Dendritic cell treated with granulocyte-macrophage colony-stimulating factor and Interleukin-4, amounts not matched to agents 40 ng/mL and 50 ng/mL, for 4 days (primary cell): ENCODE data around the gene SOX18.

Experiments
- H3K27ac Mint-ChIP-seq: one replicate; pipeline ENCODE4 v1.8.0; 2022; ENCODE audit warnings: mild to moderate bottlenecking, mixed read lengths
- H3K27me3 Mint-ChIP-seq: one replicate; pipeline ENCODE4 v1.8.0; 2022; ENCODE audit warnings: mild to moderate bottlenecking, mixed read lengths
- H3K36me3 Mint-ChIP-seq: one replicate; pipeline ENCODE4 v1.8.0; 2022; ENCODE audit warnings: low read depth, mixed read lengths
- H3K4me1 Mint-ChIP-seq: one replicate; pipeline ENCODE4 v1.8.0; 2022; ENCODE audit warnings: low read depth, mixed read lengths
- H3K4me3 Mint-ChIP-seq: one replicate; pipeline ENCODE4 v1.8.0; 2022; ENCODE audit warnings: mild to moderate bottlenecking, moderate library complexity, mixed read lengths
- H3K9me3 Mint-ChIP-seq: one replicate; pipeline ENCODE4 v1.8.0; 2022; ENCODE audit warnings: mixed read lengths
- intact Hi-C: fragments of 100-400 bp; cut with micrococcal nuclease; formaldehyde crosslinking; loops from one replicate; pipeline ENCODE4 v1.15.0; 2022

SOX18 gene

DNA sequence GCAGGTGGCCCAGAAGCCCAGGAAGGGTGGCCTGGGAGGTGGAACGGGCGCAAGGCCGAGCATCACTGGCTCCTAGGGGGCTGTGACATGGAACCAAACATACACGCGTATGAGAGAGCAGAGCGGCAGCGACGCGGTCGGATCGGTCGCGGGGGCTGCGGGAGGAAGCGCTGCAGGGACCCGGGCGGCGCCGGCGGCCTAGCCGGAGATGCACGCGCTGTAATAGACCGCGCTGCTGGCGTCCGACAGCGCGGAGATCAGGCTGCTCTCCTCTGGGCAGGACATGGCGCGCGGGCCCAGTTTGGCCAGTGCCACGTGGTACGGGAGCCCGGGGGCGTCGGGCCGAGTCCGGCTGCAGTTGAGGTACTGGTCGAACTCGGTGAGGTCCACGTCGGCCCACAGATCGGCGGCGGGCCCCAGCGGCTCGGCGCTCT is 1.5 kb downstream of the SOX18 start:
- peaks cover 79% of the 10 kb centered on the region for H3K27me3 Mint-ChIP-seq
- H3K4me3 Mint-ChIP-seq: no peak overlapping the region
- H3K4me1 Mint-ChIP-seq: peaks cover 20% of the 10 kb centered on the region
- H3K9me3 Mint-ChIP-seq: no peaks in the 10 kb centered on the region
- intact Hi-C loops: no loop called here
- no peaks in the 10 kb centered on the region for H3K36me3 Mint-ChIP-seq
- no peak overlapping the region for H3K27ac Mint-ChIP-seq

DNA sequence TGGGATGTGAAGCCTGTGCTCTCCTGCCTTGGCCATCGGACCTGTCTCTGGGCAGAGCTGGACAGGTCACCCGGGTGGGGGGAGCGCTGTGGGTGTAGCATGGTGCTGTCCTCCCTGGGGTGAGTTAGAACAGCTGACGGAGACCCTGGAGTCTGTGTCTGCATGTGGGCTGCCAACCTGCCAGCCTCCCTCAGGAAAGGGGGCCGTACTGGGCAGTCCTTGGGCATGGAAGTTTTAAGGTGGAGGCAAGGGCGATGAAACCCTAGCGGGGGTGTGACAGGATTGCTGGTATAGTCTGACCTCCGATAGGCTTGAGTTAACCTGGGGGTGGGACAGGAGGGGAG is 2.4 kb downstream of the SOX18 start:
- H3K4me3 Mint-ChIP-seq: no peak overlapping the region
- intact Hi-C loops: no loop called here
- peaks cover 74% of the 10 kb centered on the region for H3K27me3 Mint-ChIP-seq
- no peaks in the 10 kb centered on the region for H3K36me3 Mint-ChIP-seq
- H3K9me3 Mint-ChIP-seq: no peaks in the 10 kb centered on the region
- H3K4me1 Mint-ChIP-seq: peaks cover 23% of the 10 kb centered on the region
- no peak overlapping the region for H3K27ac Mint-ChIP-seq

DNA sequence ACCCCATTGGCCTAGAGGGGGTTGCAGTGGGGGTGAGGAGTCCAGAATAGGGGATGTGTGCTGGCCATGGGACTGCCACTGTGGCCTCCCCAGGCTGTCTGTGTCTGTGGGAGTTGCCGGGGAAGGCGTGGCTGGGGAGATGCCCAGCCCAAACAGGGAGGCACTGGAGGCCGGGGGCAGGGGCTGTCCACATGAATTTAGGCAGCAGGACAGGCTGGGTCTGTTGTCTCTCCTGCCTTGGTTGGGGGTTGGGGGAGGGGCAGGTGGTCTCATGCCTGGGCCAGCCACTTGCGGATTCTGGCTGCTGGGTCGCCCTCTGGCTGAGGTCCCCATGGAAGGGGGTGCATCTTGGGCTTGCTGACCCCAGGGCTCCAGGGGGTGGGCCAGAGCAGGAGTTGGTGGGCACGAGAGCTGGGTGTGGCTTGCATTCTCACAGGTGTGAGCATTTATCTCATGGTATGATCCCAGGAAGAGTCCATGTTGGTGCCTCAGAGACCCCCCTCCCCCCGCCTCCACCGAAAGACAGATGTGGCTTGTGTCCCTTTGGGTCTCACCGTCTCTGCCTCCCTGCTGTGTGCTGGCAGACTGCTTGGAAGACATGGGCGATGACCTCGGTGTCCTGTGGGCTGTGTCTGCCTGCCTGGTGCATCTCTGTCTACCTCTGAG is 4.0 kb downstream of the SOX18 start:
- Mint-ChIP-seq H3K27ac (no peak overlapping the region), H3K9me3 (no peaks in the 10 kb centered on the region), H3K27me3 (peaks cover 74% of the 10 kb centered on the region), H3K4me3 (no peak overlapping the region), H3K36me3 (no peaks in the 10 kb centered on the region), H3K4me1 (peaks cover 19% of the 10 kb centered on the region)
- intact Hi-C loops: no loop called here

DNA sequence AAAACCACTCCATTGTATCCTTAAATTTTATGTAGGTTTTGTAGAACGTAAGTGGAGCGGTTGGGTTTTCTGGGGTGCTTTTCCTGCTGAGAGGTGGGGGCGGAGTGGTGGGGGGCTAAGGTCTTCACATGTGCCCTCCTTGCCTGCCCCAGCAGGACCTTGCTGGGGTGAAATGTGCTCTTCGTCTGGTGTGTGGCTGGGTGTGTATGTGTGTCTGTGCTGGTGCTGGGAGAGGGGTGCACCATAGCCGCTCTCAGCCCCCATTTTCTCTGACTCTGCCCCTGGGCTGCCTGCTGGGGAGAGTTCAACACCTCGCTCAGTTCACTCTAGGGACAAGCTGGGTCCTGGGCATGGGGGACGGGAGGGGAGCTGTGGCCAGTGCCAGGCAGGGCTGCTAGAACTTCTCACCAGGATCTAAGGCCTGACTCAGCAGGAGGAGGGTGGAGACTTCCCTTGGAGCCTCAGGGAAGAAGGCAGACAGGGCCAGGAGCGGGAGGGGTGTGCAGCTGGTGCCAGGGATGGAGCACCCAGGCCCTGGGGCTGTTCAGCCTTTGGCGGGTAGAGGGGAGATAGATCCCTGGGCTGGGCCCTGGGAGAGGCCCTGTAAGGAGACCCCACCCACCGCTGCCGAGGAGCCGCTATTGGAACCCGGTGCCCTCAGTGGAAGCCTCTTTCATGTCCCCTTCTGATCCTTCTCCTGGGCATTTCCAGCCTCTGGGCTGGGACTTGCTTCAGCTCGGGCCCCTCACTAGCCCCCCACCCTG is 4.8 kb downstream of the SOX18 start:
- Mint-ChIP-seq H3K36me3 (no peaks in the 10 kb centered on the region), H3K27me3 (peaks cover 74% of the 10 kb centered on the region), H3K4me3 (no peak overlapping the region), H3K27ac (no peak overlapping the region), H3K9me3 (no peaks in the 10 kb centered on the region), H3K4me1 (peaks cover 20% of the 10 kb centered on the region)
- intact Hi-C loops: no loop called here

DNA sequence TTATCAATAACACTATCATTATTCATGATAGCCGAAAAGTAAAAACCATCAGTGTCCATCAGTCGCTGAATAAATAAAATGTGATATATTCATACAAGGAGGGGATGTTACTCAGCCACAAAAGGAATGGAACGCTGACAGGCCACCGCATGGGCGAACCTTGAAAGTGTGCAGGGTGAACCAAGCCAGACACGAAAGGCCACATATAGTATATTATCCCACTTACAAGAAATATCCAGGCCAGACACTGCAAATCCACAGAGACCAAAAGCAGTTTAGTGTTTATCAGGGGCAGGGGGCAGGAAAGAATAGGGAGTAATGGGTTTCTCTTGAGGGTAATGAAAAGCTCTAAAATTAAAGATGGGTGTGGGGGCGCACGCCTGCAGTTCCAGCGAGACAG is 5.7 kb downstream of the SOX18 start:
- intact Hi-C loops: no loop called here
- H3K27ac Mint-ChIP-seq: no peak overlapping the region
- H3K9me3 Mint-ChIP-seq: no peaks in the 10 kb centered on the region
- peaks cover 80% of the 10 kb centered on the region for H3K27me3 Mint-ChIP-seq
- H3K36me3 Mint-ChIP-seq: no peaks in the 10 kb centered on the region
- H3K4me3 Mint-ChIP-seq: no peak overlapping the region
- H3K4me1 Mint-ChIP-seq: peaks cover 27% of the 10 kb centered on the region

DNA sequence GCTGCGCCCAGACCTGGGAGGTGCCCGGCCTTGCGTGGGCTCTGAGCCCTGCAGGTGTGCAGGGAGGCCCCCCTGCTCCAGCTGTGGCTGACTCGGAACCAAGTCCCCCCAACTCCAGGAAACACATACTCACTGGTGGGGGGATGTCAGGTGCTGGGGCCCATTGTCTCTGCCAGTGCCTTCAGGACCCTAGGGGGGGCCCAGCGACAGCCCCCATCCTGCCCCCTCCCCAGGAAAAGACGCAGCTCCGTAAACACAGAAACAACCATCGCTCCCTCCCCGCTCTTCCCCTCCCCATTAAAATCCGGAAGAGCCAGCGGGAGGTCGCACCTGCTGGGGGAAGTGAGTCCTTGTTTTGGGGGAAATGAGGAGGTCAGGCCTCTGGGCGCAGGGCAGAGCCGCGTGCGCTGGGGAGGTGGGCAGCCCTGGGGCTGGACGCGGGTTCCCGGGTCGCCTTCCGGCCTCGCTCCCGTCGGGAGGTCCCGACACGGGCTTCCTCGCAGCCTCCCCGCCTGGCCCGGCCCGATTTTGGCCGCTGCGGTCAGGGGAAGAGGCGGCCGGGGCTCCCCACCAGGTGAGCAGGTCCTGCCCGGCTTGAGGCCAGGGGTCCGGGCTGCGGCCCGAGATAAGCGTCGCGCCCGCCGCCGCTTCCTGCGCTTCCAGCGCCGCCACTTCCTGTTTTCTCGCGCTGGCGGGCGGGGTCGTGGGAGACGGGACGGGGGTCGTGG is 7.2 kb downstream of the SOX18 start:
- H3K4me3 Mint-ChIP-seq: peak overlapping the region; percentile 69
- no peaks in the 10 kb centered on the region for H3K9me3 Mint-ChIP-seq
- no peaks in the 10 kb centered on the region for H3K36me3 Mint-ChIP-seq
- peaks cover 86% of the 10 kb centered on the region for H3K27me3 Mint-ChIP-seq
- intact Hi-C loops: no loop called here
- H3K4me1 Mint-ChIP-seq: peaks cover 29% of the 10 kb centered on the region
- H3K27ac Mint-ChIP-seq: no peak overlapping the region

DNA sequence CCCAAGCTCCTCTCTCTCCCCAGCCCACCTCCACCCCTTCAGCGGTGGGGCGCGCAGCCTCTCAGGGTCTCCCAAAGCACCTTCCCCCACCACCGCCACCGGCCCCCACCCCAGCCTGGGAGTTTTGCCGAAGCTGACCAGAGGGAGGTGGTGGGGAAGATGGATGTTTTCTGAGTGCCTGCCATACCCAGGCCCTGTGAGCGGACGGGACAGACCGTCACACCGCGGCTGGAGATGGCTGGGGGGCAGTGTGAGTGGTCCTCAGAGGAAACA is 7.7 kb downstream of the SOX18 start:
- Mint-ChIP-seq H3K36me3 (no peaks in the 10 kb centered on the region), H3K9me3 (no peaks in the 10 kb centered on the region), H3K4me3 (peak overlapping the region; percentile 23), H3K4me1 (peaks cover 29% of the 10 kb centered on the region), H3K27ac (no peak overlapping the region), H3K27me3 (peaks cover 86% of the 10 kb centered on the region)
- intact Hi-C loops: no loop called here

DNA sequence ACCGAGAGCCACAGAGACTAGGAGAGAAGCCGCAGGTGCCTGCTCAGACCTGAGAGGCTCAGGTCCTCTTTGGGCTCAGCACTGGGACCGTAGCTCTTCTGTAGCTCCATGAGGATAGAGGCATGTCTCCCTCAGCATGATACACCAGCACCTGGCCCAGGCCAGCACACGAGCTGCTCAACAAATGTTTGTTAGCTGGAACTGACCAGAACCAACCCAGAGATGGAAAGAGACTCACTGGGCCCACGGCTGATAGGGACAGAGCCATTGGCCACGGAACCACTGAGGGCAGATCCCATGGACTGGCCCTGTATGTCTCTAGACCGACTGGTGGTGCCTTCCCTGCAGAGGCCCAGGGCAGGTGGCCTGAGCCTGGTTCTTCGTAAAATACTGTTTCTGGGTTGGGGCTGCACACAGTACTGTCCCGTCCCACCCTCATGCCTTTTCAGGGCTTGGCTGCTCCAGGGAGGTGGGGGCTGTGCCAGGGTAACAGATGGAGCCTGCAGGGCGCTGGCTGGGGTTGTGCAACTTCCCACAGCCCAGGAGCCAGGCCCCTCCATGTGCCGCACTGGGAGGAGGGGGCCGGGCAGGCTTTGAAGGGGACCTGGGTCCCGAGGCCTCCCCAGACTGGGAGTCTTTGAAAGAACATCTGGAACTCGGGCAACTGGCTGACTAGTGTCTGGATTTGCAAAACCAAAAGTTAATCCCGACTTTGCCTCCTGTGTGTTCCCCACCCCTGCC is 8.2 kb downstream of the SOX18 start:
- Mint-ChIP-seq H3K27ac (no peak overlapping the region), H3K9me3 (no peaks in the 10 kb centered on the region), H3K4me1 (peaks cover 29% of the 10 kb centered on the region), H3K27me3 (peaks cover 86% of the 10 kb centered on the region), H3K4me3 (peak overlapping the region; percentile 23), H3K36me3 (no peaks in the 10 kb centered on the region)
- intact Hi-C loops: no loop called here

DNA sequence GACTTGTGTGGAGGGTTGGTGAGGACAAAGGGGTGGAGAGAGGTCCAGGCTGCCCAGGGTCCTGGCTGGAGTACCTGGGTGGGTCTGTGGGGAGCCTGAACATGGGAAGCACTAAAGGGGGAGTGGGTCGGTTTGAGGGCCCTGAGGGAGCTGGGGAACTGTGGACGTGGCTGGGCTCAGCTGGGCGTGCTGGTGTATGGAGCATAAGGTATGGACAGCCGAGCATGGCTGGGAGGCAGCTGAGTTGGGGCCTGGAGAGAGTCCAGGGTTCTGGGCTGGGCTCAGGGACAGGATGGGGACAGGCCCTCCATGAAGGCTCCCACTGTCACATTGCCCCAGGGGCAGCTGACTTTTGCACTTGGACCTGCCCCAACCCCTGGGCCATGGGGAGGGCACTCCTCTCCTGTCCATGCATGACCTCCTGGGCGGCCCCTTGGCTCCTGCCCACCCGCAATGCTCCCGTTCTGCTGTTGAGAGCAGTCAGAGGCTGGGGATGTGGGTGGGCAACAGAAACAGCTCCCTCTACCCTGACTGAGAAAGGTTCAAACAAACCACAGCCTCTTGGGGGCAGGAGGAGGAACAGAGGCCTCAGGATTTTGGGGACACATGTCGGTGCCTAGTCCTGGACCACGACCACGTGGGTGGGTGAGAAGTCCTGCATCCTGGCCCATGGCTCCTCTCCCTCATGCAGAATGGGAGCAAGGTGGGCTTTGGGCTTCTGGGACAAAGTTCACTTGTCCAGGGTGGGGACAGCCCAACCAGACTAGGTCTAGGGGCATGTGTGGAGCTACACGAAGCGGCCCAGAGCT is 9.0 kb downstream of the SOX18 start:
- Mint-ChIP-seq H3K36me3 (no peaks in the 10 kb centered on the region), H3K27ac (no peak overlapping the region), H3K4me1 (peaks cover 29% of the 10 kb centered on the region), H3K9me3 (no peaks in the 10 kb centered on the region), H3K27me3 (peaks cover 83% of the 10 kb centered on the region), H3K4me3 (no peak overlapping the region)
- intact Hi-C loops: no loop called here

DNA sequence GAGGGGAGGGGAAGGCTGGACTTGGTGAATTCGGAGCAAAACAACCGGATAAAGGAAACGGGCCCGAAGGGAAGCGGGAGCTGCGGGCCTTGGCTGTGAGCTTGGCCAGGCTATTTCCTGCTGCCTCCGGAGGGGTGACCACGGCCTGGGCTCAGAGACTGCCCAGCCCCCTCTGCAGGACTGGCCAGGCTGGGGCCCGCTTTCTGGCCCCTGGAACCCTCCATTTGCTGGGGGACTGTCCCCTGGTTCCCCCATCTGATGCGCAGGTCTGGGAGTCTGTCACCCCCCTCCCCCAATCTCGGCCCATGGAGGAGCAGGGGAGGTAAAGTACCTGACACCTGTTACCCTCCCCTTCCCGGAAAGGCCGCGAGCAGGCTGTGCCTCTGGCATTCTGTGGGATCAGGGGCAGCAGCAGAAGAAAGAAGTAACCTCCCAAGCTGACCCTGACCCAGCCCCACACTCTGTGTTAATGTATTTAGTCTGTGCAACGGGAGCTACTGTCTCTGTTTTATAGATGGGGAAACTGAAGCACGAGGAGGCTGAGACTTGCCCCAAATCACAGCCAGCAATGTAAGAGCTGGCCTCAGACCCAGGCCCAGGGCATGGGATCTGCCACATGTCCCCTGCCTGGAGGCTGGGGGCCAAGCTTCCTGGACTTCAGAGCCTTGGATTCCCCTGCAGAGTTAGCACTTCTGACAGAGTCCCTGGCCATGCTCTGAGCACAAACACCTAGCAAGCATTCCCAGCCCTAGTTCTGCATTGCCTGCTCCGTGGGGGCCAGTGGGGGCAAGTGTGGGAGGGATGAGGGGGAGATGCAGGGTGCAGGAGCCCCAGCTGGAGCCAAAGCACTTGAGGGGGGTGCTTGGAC is 9.9 kb downstream of the SOX18 start:
- Mint-ChIP-seq H3K27ac (no peak overlapping the region), H3K27me3 (peaks cover 74% of the 10 kb centered on the region), H3K36me3 (peaks cover 9% of the 10 kb centered on the region), H3K9me3 (no peaks in the 10 kb centered on the region), H3K4me1 (peaks cover 20% of the 10 kb centered on the region), H3K4me3 (peak overlapping the region; percentile 78)
- intact Hi-C loops: loop anchor here (1.0 kb wide), 1 partner anchor 81 kb away; no protein-coding TSS in a partner anchor

DNA sequence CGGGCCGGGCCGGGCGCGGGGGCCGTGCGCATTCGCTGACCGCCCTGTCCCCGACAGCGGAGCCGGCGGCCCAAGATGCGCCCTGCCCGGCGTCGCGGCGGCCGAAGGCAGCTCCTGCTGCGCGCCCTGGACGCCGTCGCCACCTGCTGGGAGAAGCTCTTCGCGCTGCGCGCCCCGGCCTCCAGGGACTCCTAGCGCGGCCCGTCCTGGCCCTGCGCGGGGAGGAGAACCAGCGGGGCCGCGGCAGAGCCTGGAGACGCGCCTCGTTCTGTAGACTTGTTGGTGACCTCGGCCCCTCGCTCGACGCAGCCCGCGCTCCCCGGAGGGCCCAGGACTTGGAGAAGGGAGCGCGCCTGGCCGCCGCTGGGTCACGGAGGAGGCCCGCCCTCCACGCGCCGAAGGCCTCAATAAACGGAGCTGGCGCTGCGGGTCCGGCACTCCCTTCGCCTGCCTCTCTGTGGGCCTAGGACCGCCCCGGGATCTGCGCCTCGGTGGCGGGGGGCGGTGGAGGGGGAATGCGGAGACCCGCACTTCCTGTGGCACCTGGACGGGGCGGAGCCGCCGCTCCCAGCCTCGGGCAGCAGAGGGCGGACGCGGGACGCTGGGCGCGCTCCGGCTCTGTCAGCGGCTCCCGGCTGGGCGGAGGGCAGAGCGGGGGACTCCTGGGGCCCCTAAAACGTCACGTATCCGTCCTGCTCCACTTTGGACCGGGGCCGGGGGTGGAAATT is 10.7 kb downstream of the SOX18 start:
- intact Hi-C loops: loop anchor here (1.0 kb wide), 1 partner anchor 82 kb away; no protein-coding TSS in a partner anchor
- no peaks in the 10 kb centered on the region for H3K9me3 Mint-ChIP-seq
- H3K36me3 Mint-ChIP-seq: peaks cover 17% of the 10 kb centered on the region
- peak overlapping the region; percentile 78 for H3K4me3 Mint-ChIP-seq
- H3K27me3 Mint-ChIP-seq: peaks cover 69% of the 10 kb centered on the region
- peaks cover 17% of the 10 kb centered on the region for H3K4me1 Mint-ChIP-seq
- no peak overlapping the region for H3K27ac Mint-ChIP-seq

DNA sequence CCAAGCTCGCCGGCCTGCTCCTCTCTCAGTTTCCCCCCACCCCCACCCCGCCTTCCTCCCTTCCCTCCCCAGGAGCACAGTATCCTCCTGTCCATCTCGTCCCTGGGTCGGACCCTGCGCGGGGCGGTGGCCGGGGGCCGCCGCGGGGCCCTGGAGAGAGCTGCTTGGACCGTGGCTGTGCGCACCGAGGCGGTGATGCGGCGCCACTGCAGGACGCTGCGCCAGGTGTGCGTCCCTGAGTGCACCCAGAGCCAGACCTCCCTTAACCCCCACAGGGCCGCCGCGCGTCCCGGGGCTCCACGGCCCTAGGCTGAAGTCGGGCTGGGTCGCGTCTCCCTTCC is 11.2 kb downstream of the SOX18 start:
- Mint-ChIP-seq H3K36me3 (peaks cover 22% of the 10 kb centered on the region), H3K27ac (no peak overlapping the region), H3K9me3 (no peaks in the 10 kb centered on the region), H3K4me1 (peaks cover 17% of the 10 kb centered on the region), H3K4me3 (no peak overlapping the region), H3K27me3 (peaks cover 68% of the 10 kb centered on the region)
- intact Hi-C loops: no loop called here
